OCI-LY1 (cell line): ENCODE measurements around the gene CASD1.

Experiments
- H2AFZ ChIP-seq: fragments of 200-600 bp; sonication (generic), shearing (Covaris generic); 2 replicates; pipeline ENCODE4 v1.6.0; 2014; ENCODE audit warnings: antibody characterized with exemption, mild to moderate bottlenecking, low read length
- H3F3A ChIP-seq: fragments of 200-600 bp; sonication (generic), shearing (Covaris generic); 2 replicates; pipeline ENCODE4 v1.6.0; 2014; ENCODE audit warnings: mild to moderate bottlenecking, antibody characterized with exemption, low read length, moderate library complexity; ENCODE audit not compliant: insufficient read depth
- H3K27ac ChIP-seq: fragments of 200-600 bp; sonication (generic); 2 replicates; pipeline ENCODE4 v1.5.1; 2014; ENCODE audit warnings: low read length, mixed run types, mild to moderate bottlenecking, low read depth; ENCODE audit not compliant: poor library complexity, severe bottlenecking
- H3K27me3 ChIP-seq: fragments of 200-600 bp; sonication (generic); 2 replicates; pipeline ENCODE4 v1.6.0; 2014; ENCODE audit warnings: antibody characterized with exemption, mild to moderate bottlenecking, low read length, moderate library complexity; ENCODE audit not compliant: insufficient read depth
- H3K36me3 ChIP-seq: fragments of 200-600 bp; sonication (generic); 2 replicates; pipeline ENCODE4 v1.6.1; 2014; ENCODE audit warnings: mild to moderate bottlenecking, antibody characterized with exemption, low read length, moderate library complexity, mixed read lengths; ENCODE audit not compliant: insufficient read depth
- H3K4me1 ChIP-seq: fragments of 200-600 bp; sonication (generic); 2 replicates; pipeline ENCODE4 v1.5.1; 2014; ENCODE audit warnings: mild to moderate bottlenecking, low read length, moderate library complexity; ENCODE audit not compliant: insufficient read depth, severe bottlenecking
- H3K4me2 ChIP-seq: fragments of 200-600 bp; sonication (generic), shearing (Covaris generic); 2 replicates; pipeline ENCODE4 v1.6.1; 2014; ENCODE audit warnings: low read length
- H3K4me3 ChIP-seq: fragments of 200-600 bp; sonication (generic); 2 replicates; pipeline ENCODE4 v1.5.1; 2014; ENCODE audit warnings: low read length, low read depth, mild to moderate bottlenecking, mixed read lengths; ENCODE audit not compliant: poor library complexity, severe bottlenecking
- H3K79me2 ChIP-seq: fragments of 200-600 bp; shearing (Covaris generic); 2 replicates; pipeline ENCODE4 v1.6.1; 2016; ENCODE audit warnings: mixed run types, low read length, mixed read lengths; ENCODE audit not compliant: insufficient read depth
- H3K9ac ChIP-seq: fragments of 200-600 bp; sonication (generic), shearing (Covaris generic); 2 replicates; pipeline ENCODE4 v1.6.1; 2014; ENCODE audit warnings: mild to moderate bottlenecking, low read length, mixed read lengths
- H3K9me2 ChIP-seq: fragments of 200-600 bp; sonication (generic), shearing (Covaris generic); 2 replicates; pipeline ENCODE4 v1.6.1; 2014; ENCODE audit warnings: low read depth, mild to moderate bottlenecking, low read length, mixed read lengths
- H3K9me3 ChIP-seq: fragments of 200-600 bp; shearing (Covaris generic); 2 replicates; pipeline ENCODE4 v1.6.1; 2014; ENCODE audit warnings: low read length, mixed read lengths
- H4K20me1 ChIP-seq: fragments of 200-600 bp; sonication (generic), shearing (Covaris generic); 2 replicates; pipeline ENCODE4 v1.6.0; 2016; ENCODE audit warnings: mild to moderate bottlenecking, low read length; ENCODE audit not compliant: insufficient read depth
- EZH2 ChIP-seq: fragments of 200-600 bp; sonication (generic), shearing (Covaris generic); IDR thresholded peaks from 2 replicates; pipeline ENCODE4 v1.8.0; 2017; ENCODE audit warnings: borderline replicate concordance, mixed run types, mild to moderate bottlenecking, antibody characterized with exemption, low read length, moderate library complexity, mixed read lengths
- TF ChIP-seq, protein P1 (sequence below): fragments of 200-600 bp; sonication (generic), shearing (Covaris generic); IDR thresholded peaks from 2 replicates; pipeline ENCODE4 v1.5.1; 2017; ENCODE audit warnings: mild to moderate bottlenecking, antibody characterized with exemption, low read length, moderate library complexity, mixed read lengths

CASD1 gene

DNA sequence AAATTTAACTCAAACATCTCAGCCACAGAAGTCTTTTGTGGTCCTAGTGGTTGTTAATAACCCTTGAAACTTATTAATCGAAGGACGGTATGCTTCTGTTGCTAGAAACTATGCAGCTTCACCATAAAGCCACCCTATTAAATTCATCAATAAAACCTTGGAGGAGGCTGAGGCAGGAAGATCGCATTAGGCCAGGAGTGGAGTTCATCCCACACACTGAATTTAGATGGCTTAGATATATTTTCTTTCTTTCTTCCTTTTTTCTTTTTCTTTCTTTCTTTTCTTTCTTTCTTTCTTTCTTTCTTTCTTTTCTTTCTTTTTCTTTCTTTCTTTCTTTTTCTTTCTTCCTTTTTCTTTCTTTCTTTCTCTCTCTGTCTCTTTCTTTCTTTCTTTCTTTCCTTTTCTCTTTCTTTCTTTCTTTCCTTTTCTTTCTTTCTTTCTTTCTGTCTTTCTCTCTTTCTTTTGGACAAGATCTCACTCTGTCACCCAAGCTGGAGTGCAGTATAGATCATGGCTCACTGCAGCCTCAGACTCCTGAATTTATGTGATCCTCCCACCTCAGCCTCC, 30.9 kb upstream of the CASD1 start:
- Histone ChIP-seq H4K20me1 (no peaks in the 10 kb centered on the region), H3K36me3 (no peaks in the 10 kb centered on the region), H3K9me2 (no peaks in the 10 kb centered on the region), H3F3A (no peaks in the 10 kb centered on the region), H3K4me1 (no peaks in the 10 kb centered on the region), H3K27ac (no peak overlapping the region), H3K4me2 (no peak overlapping the region), H2AFZ (no peak overlapping the region), H3K9me3 (no peaks in the 10 kb centered on the region), H3K4me3 (no peak overlapping the region), H3K79me2 (no peaks in the 10 kb centered on the region), H3K9ac (no peak overlapping the region), H3K27me3 (no peaks in the 10 kb centered on the region)
- TF ChIP-seq, protein P1, sequence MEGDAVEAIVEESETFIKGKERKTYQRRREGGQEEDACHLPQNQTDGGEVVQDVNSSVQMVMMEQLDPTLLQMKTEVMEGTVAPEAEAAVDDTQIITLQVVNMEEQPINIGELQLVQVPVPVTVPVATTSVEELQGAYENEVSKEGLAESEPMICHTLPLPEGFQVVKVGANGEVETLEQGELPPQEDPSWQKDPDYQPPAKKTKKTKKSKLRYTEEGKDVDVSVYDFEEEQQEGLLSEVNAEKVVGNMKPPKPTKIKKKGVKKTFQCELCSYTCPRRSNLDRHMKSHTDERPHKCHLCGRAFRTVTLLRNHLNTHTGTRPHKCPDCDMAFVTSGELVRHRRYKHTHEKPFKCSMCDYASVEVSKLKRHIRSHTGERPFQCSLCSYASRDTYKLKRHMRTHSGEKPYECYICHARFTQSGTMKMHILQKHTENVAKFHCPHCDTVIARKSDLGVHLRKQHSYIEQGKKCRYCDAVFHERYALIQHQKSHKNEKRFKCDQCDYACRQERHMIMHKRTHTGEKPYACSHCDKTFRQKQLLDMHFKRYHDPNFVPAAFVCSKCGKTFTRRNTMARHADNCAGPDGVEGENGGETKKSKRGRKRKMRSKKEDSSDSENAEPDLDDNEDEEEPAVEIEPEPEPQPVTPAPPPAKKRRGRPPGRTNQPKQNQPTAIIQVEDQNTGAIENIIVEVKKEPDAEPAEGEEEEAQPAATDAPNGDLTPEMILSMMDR, result no peak
- TF ChIP-seq EZH2, result no peak

DNA sequence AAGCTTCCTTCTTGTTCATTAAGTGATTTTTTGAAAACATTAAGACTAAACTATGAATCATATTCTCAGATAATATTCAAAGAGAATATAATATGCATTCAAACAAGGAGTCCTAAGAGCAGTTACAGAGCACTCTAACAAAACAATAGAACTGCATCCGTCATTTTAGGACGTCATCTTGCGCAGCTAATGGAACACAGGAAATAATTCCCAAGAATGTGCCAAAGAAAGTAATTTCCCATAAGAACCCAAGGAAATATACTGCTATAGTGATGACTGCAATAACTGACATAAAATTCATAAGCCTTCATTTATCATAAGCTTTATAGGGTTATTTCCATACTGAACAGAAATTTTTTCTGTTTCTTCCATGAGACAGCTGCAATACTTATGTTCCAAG, 28.3 kb upstream of the CASD1 start:
- Histone ChIP-seq H2AFZ (no peak overlapping the region), H3K9me3 (no peaks in the 10 kb centered on the region), H3K4me3 (no peak overlapping the region), H3K79me2 (no peaks in the 10 kb centered on the region), H4K20me1 (no peaks in the 10 kb centered on the region), H3K36me3 (no peaks in the 10 kb centered on the region), H3K27ac (no peak overlapping the region), H3K9me2 (no peaks in the 10 kb centered on the region), H3K27me3 (no peaks in the 10 kb centered on the region), H3K4me2 (no peak overlapping the region), H3K9ac (no peak overlapping the region), H3K4me1 (no peaks in the 10 kb centered on the region), H3F3A (no peaks in the 10 kb centered on the region)
- no peak for TF ChIP-seq EZH2
- TF ChIP-seq, protein P1, result no peak

DNA sequence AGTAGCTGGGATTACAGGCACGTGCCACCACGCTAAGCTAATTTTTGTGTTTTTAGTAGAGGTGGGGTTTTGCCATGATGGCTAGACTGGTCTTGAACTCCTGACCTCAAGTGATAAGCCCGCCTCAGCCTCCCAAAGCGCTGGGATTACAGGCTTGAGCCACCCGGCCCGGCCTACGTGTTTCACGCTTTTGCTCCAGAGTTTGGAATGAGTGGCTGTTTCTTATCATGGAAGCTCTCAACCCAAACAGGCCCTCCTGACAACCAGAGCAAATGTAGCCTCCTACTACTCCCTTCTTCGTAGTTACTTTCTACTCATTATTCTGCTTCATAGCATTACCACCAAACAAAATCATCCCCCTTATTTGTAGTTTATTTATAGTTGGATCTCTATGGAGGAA, 26.8 kb upstream of the CASD1 start:
- no peaks in the 10 kb centered on the region for H3K4me1 ChIP-seq
- H3K9ac ChIP-seq, result no peak overlapping the region
- no peak overlapping the region for H3K4me2 ChIP-seq
- no peaks in the 10 kb centered on the region for H3K27me3 ChIP-seq
- no peaks in the 10 kb centered on the region for H3K36me3 ChIP-seq
- H3K4me3 ChIP-seq, result no peak overlapping the region
- H2AFZ ChIP-seq, result no peak overlapping the region
- H3K27ac ChIP-seq, result no peak overlapping the region
- H3K79me2 ChIP-seq, result no peaks in the 10 kb centered on the region
- H4K20me1 ChIP-seq, result no peaks in the 10 kb centered on the region
- no peaks in the 10 kb centered on the region for H3F3A ChIP-seq
- no peaks in the 10 kb centered on the region for H3K9me3 ChIP-seq
- TF ChIP-seq EZH2, result no peak
- TF ChIP-seq, protein P1, result no peak
- H3K9me2 ChIP-seq, result no peaks in the 10 kb centered on the region
